Pancreas (tissue), 10 donors: ENCODE data around the gene C9orf85. TPM values are rescaled to one million over a fixed set of nuclear protein-coding genes. Genes with fewer than 3 reads are reported as not detected.

Source experiments
- ATAC-seq, 4 donors: fragments of 200-7000 bp; cut with Tn5 transposase; one replicate each; pipeline versions ENCODE4 v1.8.0 to v1.9.1; 2020; ENCODE audit warnings: mild to moderate bottlenecking in 4 of 4, moderate library complexity in 4 of 4
- DNase-seq, 6 donors: peaks; one replicate each; pipeline ENCODE4 v3.0.0-alpha.2; 2020
- FAIRE-seq: peaks from 2 replicates; lab custom pipeline; 2012; peaks lifted over from hg19 to GRCh38; lab: Jason Lieb, UNC
- H3K27ac ChIP-seq, 4 donors: fragments of 200-600 bp; sonication (generic); 1 replicate in 3 of 4; 2 replicates in 1 of 4; pipeline versions ENCODE4 v1.5.0 to v1.8.0; 2020
- H3K27me3 ChIP-seq, 4 donors: fragments of 200-600 bp; one replicate each; pipeline ENCODE4 v1.8.0; 2021
- H3K36me3 ChIP-seq, 3 donors: fragments of 200-600 bp; sonication (generic) in 1 of 3; one replicate each; pipeline versions ENCODE4 v1.5.0 to v1.8.0; 2020 to 2021
- H3K4me1 ChIP-seq, 3 donors: fragments of 200-600 bp; one replicate each; pipeline ENCODE4 v1.8.0; 2021
- H3K4me3 ChIP-seq, 4 donors: fragments of 200-600 bp; sonication (generic) in 2 of 4; one replicate each; pipeline versions ENCODE4 v1.5.0 to v1.8.0; 2020 to 2021
- H3K9me3 ChIP-seq, 4 donors: fragments of 200-600 bp; one replicate each; pipeline ENCODE4 v1.8.0; 2021
- CTCF ChIP-seq, 4 donors: fragments of 200-600 bp; sonication (generic) in 3 of 4; IDR thresholded peaks; one replicate each; pipeline versions ENCODE4 v1.5.0 to v1.8.0; 2021; ENCODE audit warnings: antibody characterized with exemption in 4 of 4
- WGBS, 2 donors: extraction: QIAGEN DNeasy Blood & Tissue Kit; methylation state at CpG; one replicate each; pipeline ENCODE4 v1.1.7; 2013; 5-methylcytosine and 5-hydroxymethylcytosine counted together
- intact Hi-C, 3 donors: fragments of 100-400 bp; cut with DNase I; formaldehyde crosslinking; loops; one replicate each; pipeline versions ENCODE4 v1.11.1 to v1.14.2; 2022
- polyA plus RNA-seq, 2 donors: library from polyadenylated mRNA; stranded (reverse); fragments of 200-250 nt; gene quantifications; one replicate each; pipeline ENCODE4 v1.2.3, GENCODE V29; 2013
- total RNA-seq, 6 donors: library from RNA; stranded (reverse); fragmentation: NEBNext Ultra II Directional in 4 of 6; extraction: Animal tissue kit (Norgen Biotek cat#: 25700) in 4 of 6; gene quantifications; one replicate each; pipeline versions ENCODE4 v1.2.1 to v1.2.4, GENCODE V29; 2021 to 2023
- donor health status: healthy with polysubstance abuse.
- donor health status: DM: no; HTN: no; CAD: no; lungs with moderate emphysema.
- donor health status: DM: no; HTN: no; CAD: no.
- donor health status: control.
- donor health status: control.
- donor health status: Bipolar disorder and iron deficiency.
- donor health status: DM: yes; HTN: yes; CAD: no.
- donor health status: DM: no; HTN: no; CAD: no.
- donor health status: DM: no; HTN: no; CAD: no.
- donor health status: DM: yes; HTN: yes; CAD: no.

C9orf85 gene
- total and polyA plus RNA-seq, 8 donors: 3.9 to 10.0 (median 5.6) TPM

- TF ChIP-seq CTCF (IDR thresholded peaks at IDR 0.05): no peak
- peak overlapping the region; percentile 69 to 96 (median 92) for H3K27ac ChIP-seq
- WGBS, 2 donors: 0% methylated on average over 52 to 56 of the region's 56 CpGs
- H3K27me3 ChIP-seq: no peaks in the 10 kb centered on the region
- peak in 1 of 6 donors; percentile 79 for DNase-seq
- no peak for FAIRE-seq
- intact Hi-C loops: no loop called here
- no peaks in the 10 kb centered on the region for H3K9me3 ChIP-seq
- ATAC-seq: peak; percentile 22 to 50 (median 38)
- H3K4me1 ChIP-seq: peaks cover 9 to 33% (median 17%) of the 10 kb centered on the region in 3 donors
- H3K36me3 ChIP-seq: no peaks in the 10 kb centered on the region
- peak overlapping the region; percentile 87 to 99 (median 94) for H3K4me3 ChIP-seq
These were observed 784 bp upstream of the C9orf85 start for GRCh38 chr9:71910650-71911060.

- DNase-seq (no peak), ATAC-seq (no peak), FAIRE-seq (no peak)
- peaks cover 9 to 33% (median 13%) of the 10 kb centered on the region in 3 donors for H3K4me1 ChIP-seq
- H3K27ac ChIP-seq: peak overlapping the region; percentile 69 to 96 (median 92)
- no peak for TF ChIP-seq CTCF (IDR thresholded peaks at IDR 0.05)
- WGBS, 2 donors: 0 to 1% methylated on average over 9 of the region's 9 CpGs
- peak overlapping the region; percentile 32 to 99 (median 92) for H3K4me3 ChIP-seq
- H3K9me3 ChIP-seq: no peaks in the 10 kb centered on the region
- intact Hi-C loops: no loop called here
- H3K36me3 ChIP-seq: no peaks in the 10 kb centered on the region
- no peaks in the 10 kb centered on the region for H3K27me3 ChIP-seq
These were observed 483 bp downstream of the C9orf85 start for GRCh38 chr9:71911908-71912335.

- intact Hi-C loops: no loop called here
- Histone ChIP-seq H3K9me3 (no peaks in the 10 kb centered on the region), H3K27ac (no peak overlapping the region), H3K36me3 (no peaks in the 10 kb centered on the region), H3K4me3 (no peak overlapping the region), H3K4me1 (peaks cover 0 to 16% (median 14%) of the 10 kb centered on the region in 3 donors), H3K27me3 (no peaks in the 10 kb centered on the region)
- no peak for DNase-seq
- no peak for FAIRE-seq
- ATAC-seq: no peak
- no peak for TF ChIP-seq CTCF (IDR thresholded peaks at IDR 0.05)
These were observed 4.1 kb downstream of the C9orf85 start for GRCh38 chr9:71915495-71915894.

GRCh38 chr9:71916834-71917534 lies 5.5 kb downstream of the C9orf85 start:
- DNase-seq (no peak), FAIRE-seq (no peak), ATAC-seq (no peak)
- Histone ChIP-seq H3K27me3 (no peaks in the 10 kb centered on the region), H3K9me3 (no peaks in the 10 kb centered on the region), H3K4me3 (no peak overlapping the region), H3K27ac (no peak overlapping the region), H3K36me3 (no peaks in the 10 kb centered on the region), H3K4me1 (peaks cover 0 to 16% (median 14%) of the 10 kb centered on the region in 3 donors)
- intact Hi-C loops: no loop called here
- no peak for TF ChIP-seq CTCF (IDR thresholded peaks at IDR 0.05)

GRCh38 chr9:71918419-71918818 lies 7.0 kb downstream of the C9orf85 start:
- peaks cover 0 to 10% (median 4%) of the 10 kb centered on the region in 3 donors for H3K4me1 ChIP-seq
- 91 to 93% methylated on average over 5 of the region's 5 CpGs for WGBS, 2 donors
- no peaks in the 10 kb centered on the region for H3K36me3 ChIP-seq
- no peaks in the 10 kb centered on the region for H3K9me3 ChIP-seq
- ATAC-seq (no peak), FAIRE-seq (no peak), DNase-seq (no peak)
- intact Hi-C loops: no loop called here
- H3K4me3 ChIP-seq: no peak overlapping the region
- H3K27me3 ChIP-seq: no peaks in the 10 kb centered on the region
- no peak overlapping the region for H3K27ac ChIP-seq
- TF ChIP-seq CTCF (IDR thresholded peaks at IDR 0.05): no peak
